AG04450 (cell line): Measurements from ENCODE around the gene PGP. TPM values are rescaled to one million over a fixed set of nuclear protein-coding genes. Genes with fewer than 3 reads are reported as not detected.

Experiments
- CTCF ChIA-PET: fragments of 300-600, 350-600 bp; formaldehyde crosslinking; extraction: SDS; loops from one replicate; lab custom pipeline; 2022; ENCODE audit warnings: antibody characterized with exemption, inconsistent platforms; lab: Charles Lee
- POLR2A ChIA-PET: fragments of 350-600 bp; formaldehyde crosslinking; extraction: SDS; loops from one replicate; lab custom pipeline; 2021; ENCODE audit warnings: antibody characterized with exemption, inconsistent platforms; lab: Yijun Ruan, JAX
- DNase-seq: peaks from one replicate; pipeline ENCODE4 v3.0.0-alpha.2; 2011; ENCODE audit warnings: low read depth, low spot score
- H3K27ac ChIP-seq: one replicate; pipeline ENCODE4 v1.5.1; 2012; ENCODE audit warnings: low read depth, low read length, control low read depth
- H3K27me3 ChIP-seq: one replicate; pipeline ENCODE4 v1.6.0; 2012; ENCODE audit warnings: low read length; ENCODE audit not compliant: control insufficient read depth, insufficient read depth
- H3K4me3 ChIP-seq: 2 replicates; pipeline ENCODE4 v1.5.1; 2011; ENCODE audit warnings: mild to moderate bottlenecking, low read depth, low read length, control low read depth
- H3K9me3 ChIP-seq: 2 replicates; pipeline ENCODE4 v1.5.1; 2012; ENCODE audit warnings: low read length; ENCODE audit not compliant: control insufficient read depth, insufficient read depth
- CTCF ChIP-seq: IDR thresholded peaks from 2 replicates; pipeline ENCODE4 v1.5.1; 2011; ENCODE audit warnings: low read depth, low read length, control low read depth, inconsistent platforms
- polyA plus RNA-seq: library from polyadenylated mRNA; depleted of rRNA; stranded (reverse); fragments of >200 nt; gene quantifications from 2 replicates; pipeline ENCODE4 v1.2.3, GENCODE V29; 2011

PGP gene
- polyA plus RNA-seq, 1 experiment: 3.6 TPM

- POLR2A ChIA-PET: interaction anchor here (0.6 kb wide), 1 partner anchor 236 kb away, joined by 7 read pairs; no protein-coding TSS in a partner anchor
- H3K27ac ChIP-seq: no peak overlapping the region
- no peak for TF ChIP-seq CTCF
- CTCF ChIA-PET: no interaction called here
- no peak for DNase-seq
- H3K9me3 ChIP-seq: no peaks in the 10 kb centered on the region; the same call in 1 of the 2 replicates
- H3K27me3 ChIP-seq: no peaks in the 10 kb centered on the region
- no peak overlapping the region for H3K4me3 ChIP-seq
Observed at GRCh38 chr16:2231016-2231931, 16.6 kb upstream of the PGP start.

GRCh38 chr16:2230376-2230775 lies 15.7 kb upstream of the PGP start:
- TF ChIP-seq CTCF: no peak
- ChIA-PET CTCF (no interaction called here), POLR2A (interaction anchor here (0.6 to 0.7 kb wide), 2 partner anchors 235 to 295 kb away, joined by 5 to 7 read pairs; no protein-coding TSS in a partner anchor)
- H3K27ac ChIP-seq: no peak overlapping the region
- H3K9me3 ChIP-seq: no peaks in the 10 kb centered on the region; the same call in 1 of the 2 replicates
- no peak overlapping the region for H3K4me3 ChIP-seq
- no peak for DNase-seq
- no peaks in the 10 kb centered on the region for H3K27me3 ChIP-seq

GRCh38 chr16:2229632-2230250 lies 15.1 kb upstream of the PGP start:
- no peak for DNase-seq
- H3K27ac ChIP-seq: no peak overlapping the region
- ChIA-PET CTCF (no interaction called here), POLR2A (interaction anchor here (0.7 kb wide), 1 partner anchor 294 kb away, joined by 5 read pairs; no protein-coding TSS in a partner anchor)
- H3K9me3 ChIP-seq: no peaks in the 10 kb centered on the region; the same call in 1 of the 2 replicates
- no peak overlapping the region for H3K4me3 ChIP-seq
- no peak for TF ChIP-seq CTCF
- no peaks in the 10 kb centered on the region for H3K27me3 ChIP-seq

- no peak for DNase-seq
- ChIA-PET CTCF (no interaction called here), POLR2A (no interaction called here)
- no peak for TF ChIP-seq CTCF
- no peak overlapping the region for H3K27ac ChIP-seq
- H3K27me3 ChIP-seq: no peaks in the 10 kb centered on the region
- no peaks in the 10 kb centered on the region; the same call in 1 of the 2 replicates for H3K9me3 ChIP-seq
- H3K4me3 ChIP-seq: no peak overlapping the region
Observed at GRCh38 chr16:2229091-2229490, 14.5 kb upstream of the PGP start.
